Inferior parietal cortex (tissue), 1 donor: ENCODE data around the gene GLS.

ENCODE experiments used
- DNase-seq: peaks from one replicate; pipeline ENCODE4 v3.0.0-alpha.2; 2016; ENCODE audit errors: extremely low spot score

The GLS gene

GRCh38 chr2:190972213-190972612, 91.6 kb downstream of the GLS start:
- DNase-seq: no peak

GRCh38 chr2:190972846-190973245, 92.2 kb downstream of the GLS start:
- no peak for DNase-seq

DNA sequence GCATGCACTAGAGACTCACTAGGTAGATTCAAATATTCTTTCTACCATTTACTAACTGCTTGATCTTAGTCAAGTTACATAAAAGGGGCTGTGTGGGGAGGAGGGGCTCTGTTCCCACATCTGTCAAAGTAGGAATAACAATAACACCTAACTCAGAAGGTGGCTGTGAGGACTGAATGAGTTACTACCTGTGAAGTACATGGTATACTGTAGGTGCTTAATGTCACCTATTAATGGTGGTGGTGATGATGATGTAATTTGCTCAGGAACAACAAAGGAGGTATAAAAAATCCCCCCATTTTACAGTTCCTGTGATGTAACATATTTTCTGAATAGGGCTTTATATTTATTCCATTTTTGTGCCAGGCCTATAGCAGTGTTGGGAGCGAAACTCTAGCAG, 92.6 kb downstream of the GLS start:
- no peak for DNase-seq

DNA sequence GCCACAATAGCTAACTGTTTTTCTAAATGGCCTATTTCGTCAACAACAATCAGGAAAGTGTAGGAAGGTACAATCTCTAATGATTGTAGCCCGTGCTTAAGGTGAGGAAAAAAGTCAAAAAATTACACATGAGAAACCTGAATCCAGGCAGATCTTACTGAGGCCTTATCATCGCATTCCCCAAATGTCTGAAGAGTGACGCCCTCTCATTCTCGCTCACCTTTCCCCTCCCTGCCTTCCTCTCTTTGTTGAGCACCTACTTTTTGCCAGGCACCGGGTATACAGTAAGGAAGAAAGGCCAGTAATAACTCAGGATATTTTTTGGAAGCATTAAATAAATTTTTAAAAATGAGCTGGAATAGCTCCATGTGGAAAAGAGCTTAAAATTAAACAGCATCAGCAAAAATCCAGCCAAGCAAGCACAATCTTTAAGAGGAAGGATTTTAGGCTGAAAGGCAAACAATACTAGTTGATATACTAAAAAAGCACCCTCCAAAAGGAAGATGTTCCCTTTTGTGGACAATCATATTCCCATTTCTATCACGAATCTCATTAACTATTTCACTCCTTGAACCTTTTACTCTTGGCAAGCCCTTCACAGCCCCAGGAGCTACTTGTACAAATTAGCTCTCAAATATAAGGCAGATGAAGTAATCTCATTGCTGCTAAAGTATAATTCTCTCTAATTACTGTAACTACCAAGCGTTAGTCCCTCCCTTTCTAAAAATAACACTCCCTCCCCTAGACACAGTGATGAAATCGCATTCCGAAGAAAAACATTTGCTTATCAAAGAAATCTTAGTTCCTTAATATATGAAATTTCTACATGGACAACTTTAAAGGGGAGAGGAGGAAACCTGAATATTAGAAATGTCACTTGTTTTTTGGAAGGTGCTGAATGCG, 93.4 kb downstream of the GLS start:
- no peak for DNase-seq

- DNase-seq: no peak
Observed at GRCh38 chr2:190974629-190975361, 94.2 kb downstream of the GLS start.

DNA sequence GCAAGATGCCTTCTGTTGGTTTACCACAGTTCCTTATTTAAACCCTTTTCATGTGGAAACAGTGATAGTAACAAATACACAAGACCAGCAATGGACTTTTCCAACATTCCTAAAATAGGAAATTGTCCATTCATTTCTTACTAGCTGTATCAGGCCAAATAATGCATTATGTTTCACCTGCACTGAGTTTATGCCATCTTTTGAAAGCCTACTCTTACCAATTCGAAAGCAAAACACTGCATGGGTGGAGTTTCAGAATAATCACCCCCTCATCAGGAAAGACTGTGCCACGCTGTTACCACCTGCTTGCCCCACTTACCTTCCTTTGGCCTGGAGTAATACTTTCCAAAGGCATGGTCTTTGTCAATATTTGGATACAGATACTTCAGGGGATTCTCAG, 95.9 kb downstream of the GLS start:
- DNase-seq: no peak

DNA sequence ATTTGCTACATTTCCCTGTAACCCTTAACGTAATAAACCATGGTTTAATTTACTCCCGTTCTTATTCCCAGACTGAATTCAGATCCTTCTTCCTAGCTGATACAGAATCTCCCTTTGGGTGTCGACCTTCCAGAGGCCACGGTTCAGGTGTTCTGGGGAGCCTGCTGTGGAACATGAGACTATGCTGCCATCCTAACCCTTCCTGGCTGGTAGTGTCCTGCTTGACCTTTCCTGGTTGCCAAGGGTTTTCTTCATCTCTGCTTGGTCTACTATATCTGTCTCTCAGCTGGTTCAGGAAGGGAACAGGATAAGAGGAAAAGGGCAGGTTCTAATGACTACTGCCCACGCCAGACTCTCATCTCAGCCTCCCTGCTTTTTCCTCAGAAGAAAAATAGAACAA, 96.9 kb downstream of the GLS start:
- no peak for DNase-seq

DNA sequence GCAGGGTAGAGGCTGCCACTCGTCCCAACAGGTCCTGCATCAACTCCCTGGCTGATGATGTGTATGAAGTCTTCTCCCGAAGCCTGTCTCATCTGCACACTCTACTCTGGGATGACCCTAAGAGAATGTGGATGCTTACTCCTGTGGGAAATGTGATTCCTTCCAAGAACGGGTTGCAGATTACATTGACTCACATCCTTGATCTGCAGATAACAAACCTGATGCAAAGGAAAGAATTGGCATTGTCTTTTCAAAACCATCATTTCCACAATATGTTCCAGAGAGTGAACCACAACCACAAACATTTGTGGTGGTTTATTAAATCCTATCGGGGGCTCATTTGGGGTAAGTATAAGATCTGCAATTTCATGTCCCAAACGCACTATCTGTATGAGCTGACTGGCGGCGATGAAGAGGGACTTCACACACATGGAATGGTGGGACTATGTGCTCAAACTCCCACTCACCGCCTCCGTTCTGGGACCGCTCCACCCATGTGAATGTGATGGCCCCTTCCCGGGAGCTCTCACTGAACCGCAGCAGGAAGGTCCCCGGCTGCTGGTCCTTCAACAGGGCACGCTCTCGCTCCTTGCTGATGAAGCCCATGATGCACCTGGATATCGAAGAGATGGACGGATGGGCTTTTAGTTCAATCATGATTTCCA, 97.9 kb downstream of the GLS start:
- DNase-seq: no peak

DNA sequence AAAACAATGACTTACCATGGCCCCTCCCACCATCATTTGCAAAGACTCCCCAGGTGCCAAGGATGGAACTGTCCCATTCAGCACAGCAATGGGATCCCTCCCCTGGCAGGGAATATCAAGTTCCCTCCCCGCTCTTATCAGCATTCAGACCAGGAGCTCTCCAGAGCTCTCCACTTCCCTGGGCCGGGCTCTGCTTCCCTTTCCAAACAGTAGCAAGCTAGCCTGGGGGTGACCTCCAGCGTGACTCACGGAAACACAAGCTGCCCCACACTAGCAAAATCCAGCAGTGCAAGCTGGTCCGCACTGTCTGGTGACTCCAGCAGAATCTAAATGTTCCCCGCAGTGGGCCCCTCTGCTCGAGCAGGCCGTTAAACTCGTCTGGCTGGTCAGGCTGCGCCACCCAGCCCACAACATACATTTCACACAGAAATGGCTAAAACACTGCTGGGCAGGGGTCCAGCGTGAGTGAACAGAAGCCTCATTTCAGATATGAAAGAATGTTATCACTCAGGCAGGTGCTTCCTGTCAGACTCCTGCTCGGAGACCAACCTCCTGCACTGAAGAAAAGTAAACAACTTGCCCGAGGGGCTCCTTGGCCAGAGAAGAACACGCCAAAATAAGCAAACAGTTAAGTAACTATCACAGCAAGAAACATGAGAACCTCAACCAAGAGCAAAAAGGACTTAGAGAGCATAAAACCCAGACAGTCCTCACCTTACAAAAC, 99.4 kb downstream of the GLS start:
- no peak for DNase-seq

DNA sequence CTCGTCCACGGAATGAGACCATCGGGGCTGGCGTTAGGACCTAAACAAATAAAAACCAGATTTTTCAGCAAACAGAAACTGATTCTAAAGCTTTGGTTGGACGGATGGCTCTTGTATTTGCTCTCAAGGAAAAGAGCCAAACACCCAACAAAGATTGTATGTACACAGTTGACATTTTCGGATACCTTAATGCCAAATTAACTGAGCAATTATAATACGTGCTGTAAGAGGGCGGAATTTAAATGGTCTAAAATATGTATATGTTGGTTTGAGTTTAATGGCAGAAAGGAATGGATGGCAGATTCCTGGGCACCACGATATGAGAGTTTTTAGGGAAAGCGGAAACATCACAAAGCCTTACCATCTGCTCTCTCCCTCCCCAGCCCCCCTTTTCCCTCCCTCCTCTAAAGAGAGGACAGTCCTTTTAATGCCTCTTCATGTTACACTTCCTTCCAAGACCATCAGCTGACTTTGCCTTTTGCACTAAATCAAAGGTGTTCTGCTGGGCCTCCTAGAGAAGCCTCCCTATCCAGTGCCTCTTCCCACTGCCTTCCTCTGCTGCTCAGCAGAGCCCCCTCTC, 100.1 kb downstream of the GLS start:
- no peak for DNase-seq

GRCh38 chr2:190981333-190981732, 100.7 kb downstream of the GLS start:
- no peak for DNase-seq

- DNase-seq: no peak
Observed at GRCh38 chr2:190981733-190982132, 101.1 kb downstream of the GLS start.

GRCh38 chr2:190982262-190983034, 101.8 kb downstream of the GLS start:
- DNase-seq: no peak

GRCh38 chr2:190984595-190984994, 104.0 kb downstream of the GLS start:
- no peak for DNase-seq

- no peak for DNase-seq
Observed at GRCh38 chr2:190986221-190986953, 105.8 kb downstream of the GLS start.

GRCh38 chr2:190987116-190987515, 106.5 kb downstream of the GLS start:
- no peak for DNase-seq

GRCh38 chr2:190987938-190988337, 107.3 kb downstream of the GLS start:
- DNase-seq: no peak

DNA sequence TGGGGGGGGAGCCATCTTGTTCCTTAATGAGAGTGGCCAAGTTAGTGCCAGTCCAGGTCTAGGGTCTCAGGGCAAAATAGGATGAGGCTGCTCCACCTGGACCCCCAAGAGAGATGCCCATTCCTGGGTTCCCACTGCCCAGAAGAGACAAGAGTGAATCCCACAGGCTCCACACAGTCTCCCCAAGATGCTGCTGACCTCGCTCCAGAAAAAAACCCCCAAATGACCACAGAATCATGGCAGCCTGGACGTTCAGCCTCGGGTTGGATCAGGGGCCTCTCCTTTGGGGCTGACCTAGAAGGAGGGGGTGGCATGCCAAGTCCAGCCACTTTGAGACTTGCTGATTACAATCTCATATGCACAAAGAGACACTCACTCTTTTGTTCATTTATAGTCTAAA, 108.3 kb downstream of the GLS start:
- no peak for DNase-seq

DNA sequence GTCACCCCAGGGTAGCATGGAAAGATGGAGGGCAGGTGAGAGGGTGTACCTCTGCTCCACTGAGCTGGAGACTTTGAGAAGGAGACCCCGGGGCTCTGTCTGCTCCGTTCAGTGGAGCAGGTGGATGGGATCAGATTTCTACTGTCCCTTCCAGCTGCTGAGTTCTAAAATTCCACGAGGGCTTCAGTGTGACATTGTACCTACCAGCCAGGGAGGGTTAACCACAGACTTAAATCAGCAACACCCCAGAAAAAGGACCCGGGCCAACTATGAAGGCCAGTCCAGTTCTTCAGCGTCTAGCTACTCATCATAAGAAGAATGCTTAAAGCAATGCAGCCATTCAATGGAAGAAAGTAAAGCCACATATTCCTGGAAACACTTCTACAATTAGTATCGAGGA, 109.5 kb downstream of the GLS start:
- no peak for DNase-seq

GRCh38 chr2:190993292-190993643, 112.6 kb downstream of the GLS start:
- no peak for DNase-seq
